Mesenteric fat pad (tissue), 1 donor: Measurements from ENCODE around the gene TMEM175. TPM values are rescaled to one million over a fixed set of nuclear protein-coding genes. Genes with fewer than 3 reads are reported as not detected.

Experiments used
- DNase-seq: peaks from one replicate; pipeline ENCODE4 v3.0.0-alpha.2; 2020; ENCODE audit warnings: low spot score
- long read RNA-seq: library from polyadenylated mRNA; unstranded; transcript quantifications from one replicate; pipeline ENCODE4 v2.0.0, GENCODE V29; 2020
- total RNA-seq: library from RNA; stranded (reverse); fragmentation: NEBNext Ultra II Directional; extraction: Animal tissue kit (Norgen Biotek cat#: 25700); gene quantifications from one replicate; pipeline ENCODE4 v1.2.1, GENCODE V29; 2021
- donor health status: DM: yes; HTN: yes; CAD: no.

The TMEM175 gene, protein sequence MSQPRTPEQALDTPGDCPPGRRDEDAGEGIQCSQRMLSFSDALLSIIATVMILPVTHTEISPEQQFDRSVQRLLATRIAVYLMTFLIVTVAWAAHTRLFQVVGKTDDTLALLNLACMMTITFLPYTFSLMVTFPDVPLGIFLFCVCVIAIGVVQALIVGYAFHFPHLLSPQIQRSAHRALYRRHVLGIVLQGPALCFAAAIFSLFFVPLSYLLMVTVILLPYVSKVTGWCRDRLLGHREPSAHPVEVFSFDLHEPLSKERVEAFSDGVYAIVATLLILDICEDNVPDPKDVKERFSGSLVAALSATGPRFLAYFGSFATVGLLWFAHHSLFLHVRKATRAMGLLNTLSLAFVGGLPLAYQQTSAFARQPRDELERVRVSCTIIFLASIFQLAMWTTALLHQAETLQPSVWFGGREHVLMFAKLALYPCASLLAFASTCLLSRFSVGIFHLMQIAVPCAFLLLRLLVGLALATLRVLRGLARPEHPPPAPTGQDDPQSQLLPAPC
- total RNA-seq, result 27.7 TPM
- long read RNA-seq, transcript TMEM175-220 (9 exons, 1,514 nt), result minor isoform, 6 of 165 reads
- long read RNA-seq, transcript TMEM175-212 (9 exons, 1,399 nt), result minor isoform, 28 of 165 reads
- long read RNA-seq, transcript TMEM175-202 (11 exons, 2,236 nt), result minor isoform, 7 of 165 reads
- long read RNA-seq, transcript TMEM175-201 (11 exons, 1,860 nt), result major isoform, 65 of 165 reads
- long read RNA-seq, partial matches to known transcripts, result 16 of 165 reads
- long read RNA-seq, other reads (novel, unspliced or antisense), result 42 of 165 reads

DNA sequence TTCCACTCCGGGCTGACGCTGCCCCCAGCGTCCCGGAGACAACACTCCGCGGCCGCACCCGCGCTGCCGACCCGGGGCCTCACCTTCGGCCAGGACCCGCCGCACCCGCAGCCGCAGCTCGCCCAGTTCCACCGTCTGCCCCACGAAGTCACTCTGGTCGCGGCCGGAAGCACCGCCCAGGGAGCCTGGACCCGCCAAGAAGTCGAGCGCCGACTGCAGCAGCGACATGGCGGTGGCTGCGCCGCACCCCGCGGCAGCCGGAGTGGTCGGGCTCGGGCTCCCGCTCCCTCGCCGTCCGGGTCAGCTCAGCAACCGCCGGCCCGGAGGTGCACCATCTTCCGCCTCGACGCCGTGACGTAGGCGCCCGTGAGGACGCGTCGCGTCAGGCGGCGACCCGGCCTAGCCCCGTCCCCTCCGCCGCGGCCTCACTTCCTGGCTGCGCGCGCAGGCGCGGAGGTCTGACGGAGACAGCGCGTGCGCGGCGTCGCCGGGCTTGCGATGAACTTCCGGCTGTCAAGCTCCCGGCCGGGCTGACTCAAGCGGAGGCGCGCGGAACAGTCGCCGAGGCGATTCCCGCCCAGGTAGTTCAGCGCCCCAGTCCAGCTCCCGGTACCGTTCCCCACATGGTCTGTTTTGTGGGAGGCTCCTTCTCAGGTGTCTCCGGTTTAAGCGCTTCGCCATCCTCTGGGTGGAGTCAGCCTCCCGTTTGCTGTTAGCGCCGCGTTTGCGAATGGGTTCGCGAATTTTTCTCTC is at the start of gene TMEM175, which contains the start of gene GAK:
Gene TMEM175 (plus strand): TSS at position 501 of the 753 bp plus-strand sequence. CDS start 15,280 bp downstream, outside the sequence.
Gene GAK (minus strand): TSS at position 357 of the 753 bp plus-strand sequence. CDS start 129 bp downstream, at position 228.
- peak; percentile 100 for DNase-seq

DNA sequence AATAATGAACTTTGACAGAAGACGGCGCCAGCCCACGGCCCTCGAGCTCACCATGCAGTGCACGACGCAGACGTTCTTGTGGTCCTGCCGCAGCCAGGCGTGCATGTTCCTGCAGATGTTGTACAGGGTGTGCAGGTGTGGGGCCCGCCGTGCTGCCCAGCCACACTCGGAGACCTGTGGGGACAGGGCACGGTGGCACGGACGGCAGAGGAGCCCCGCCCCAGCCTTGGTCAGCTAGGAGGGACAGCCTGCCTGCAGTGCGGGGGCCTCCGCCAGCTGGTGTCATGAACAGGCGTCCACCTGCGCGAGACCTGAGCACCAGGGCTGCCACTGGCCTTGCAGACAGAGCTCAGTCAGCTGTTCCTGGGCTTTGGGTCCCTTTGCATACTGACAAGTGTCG is 49.6 kb upstream of the TMEM175 start:
- DNase-seq, result no peak

DNA sequence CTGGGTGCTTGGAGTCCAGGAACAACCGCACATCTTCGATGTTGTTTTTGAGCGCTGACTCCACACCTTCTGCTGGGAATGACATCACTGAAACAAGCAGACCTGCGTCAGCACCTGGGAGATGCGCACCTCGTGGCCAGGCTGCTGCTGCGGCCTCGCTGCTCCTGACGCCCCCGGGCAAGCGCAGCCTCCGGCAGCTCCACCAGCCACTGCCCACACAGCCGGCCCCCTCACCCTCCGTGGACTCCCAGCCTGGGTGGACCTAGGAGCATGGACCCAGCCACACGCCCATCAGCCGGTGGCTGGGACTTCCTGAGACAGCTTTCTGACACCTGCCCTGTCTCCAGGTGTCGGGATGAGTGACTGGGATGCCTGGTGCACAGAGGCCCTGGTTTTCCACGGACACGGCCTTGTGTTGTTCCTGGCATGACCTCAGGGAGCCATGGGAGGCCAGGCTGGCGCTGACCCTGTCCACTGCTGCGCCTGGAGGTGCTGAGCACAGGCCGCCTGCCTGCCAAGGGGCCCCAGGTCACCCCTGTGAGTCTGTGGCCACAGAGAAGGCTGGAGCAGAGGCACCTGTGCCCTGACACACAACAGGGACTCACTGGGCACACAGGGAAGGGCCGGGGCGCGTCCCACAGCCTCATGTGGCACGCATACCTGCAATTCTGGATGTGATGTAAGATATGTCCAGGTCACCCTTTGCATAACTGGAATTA is 48.7 kb upstream of the TMEM175 start:
- no peak for DNase-seq

- no peak for DNase-seq
Measured at GRCh38 chr4:884259-884658, 48.0 kb upstream of the TMEM175 start.

DNA sequence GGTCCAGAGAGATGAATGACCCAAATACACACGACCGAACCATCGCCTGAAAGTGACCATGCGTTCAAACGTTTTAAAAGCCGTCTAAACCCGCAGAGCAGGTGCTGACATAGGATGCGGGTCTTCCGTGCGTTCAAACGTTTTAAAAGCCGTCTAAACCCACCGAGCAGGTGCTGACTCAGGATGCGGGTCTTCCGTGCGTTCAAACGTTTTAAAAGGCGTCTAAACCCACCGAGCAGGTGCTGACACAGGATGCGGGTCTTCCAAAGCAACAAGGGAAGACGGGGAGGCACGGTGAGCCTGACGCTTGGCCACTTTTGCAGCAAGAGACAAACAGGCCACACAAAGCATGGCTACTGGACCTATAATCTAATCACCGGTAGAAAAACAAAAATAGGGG is 47.4 kb upstream of the TMEM175 start:
- DNase-seq, result no peak

- no peak for DNase-seq
Measured at GRCh38 chr4:885353-885752, 46.9 kb upstream of the TMEM175 start.

- DNase-seq, result no peak
Measured at GRCh38 chr4:886244-886643, 46.0 kb upstream of the TMEM175 start.

- DNase-seq, result no peak
Measured at GRCh38 chr4:887034-887763, 45.1 kb upstream of the TMEM175 start.

GRCh38 chr4:888029-888428 is 44.2 kb upstream of the TMEM175 start:
- no peak for DNase-seq

DNA sequence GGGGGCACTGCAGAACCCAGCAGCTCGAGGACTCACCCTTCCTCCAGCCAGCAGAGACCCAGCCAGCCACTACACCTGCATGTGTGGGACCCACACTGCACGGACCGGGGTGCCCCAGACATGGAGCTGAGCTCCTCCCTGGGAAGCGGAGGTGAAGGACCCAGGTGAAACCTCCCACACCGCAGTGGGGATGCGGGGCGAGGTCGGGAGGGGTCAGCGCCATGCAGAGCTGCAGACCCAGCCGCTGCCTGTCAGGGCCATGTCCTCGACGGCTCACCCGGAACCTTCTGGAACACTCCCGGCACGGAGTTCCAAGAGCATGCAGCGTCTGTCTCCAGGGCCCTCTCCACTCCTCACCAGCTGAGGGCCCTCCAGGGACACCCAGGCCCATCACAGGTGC is 42.7 kb upstream of the TMEM175 start:
- no peak for DNase-seq

GRCh38 chr4:890036-890695 is 42.1 kb upstream of the TMEM175 start:
- DNase-seq, result no peak

- DNase-seq, result no peak
Measured at GRCh38 chr4:891747-892146, 40.5 kb upstream of the TMEM175 start.

GRCh38 chr4:892780-893179 is 39.5 kb upstream of the TMEM175 start:
- no peak for DNase-seq

- no peak for DNase-seq
Measured at GRCh38 chr4:893276-893994, 38.8 kb upstream of the TMEM175 start.

DNA sequence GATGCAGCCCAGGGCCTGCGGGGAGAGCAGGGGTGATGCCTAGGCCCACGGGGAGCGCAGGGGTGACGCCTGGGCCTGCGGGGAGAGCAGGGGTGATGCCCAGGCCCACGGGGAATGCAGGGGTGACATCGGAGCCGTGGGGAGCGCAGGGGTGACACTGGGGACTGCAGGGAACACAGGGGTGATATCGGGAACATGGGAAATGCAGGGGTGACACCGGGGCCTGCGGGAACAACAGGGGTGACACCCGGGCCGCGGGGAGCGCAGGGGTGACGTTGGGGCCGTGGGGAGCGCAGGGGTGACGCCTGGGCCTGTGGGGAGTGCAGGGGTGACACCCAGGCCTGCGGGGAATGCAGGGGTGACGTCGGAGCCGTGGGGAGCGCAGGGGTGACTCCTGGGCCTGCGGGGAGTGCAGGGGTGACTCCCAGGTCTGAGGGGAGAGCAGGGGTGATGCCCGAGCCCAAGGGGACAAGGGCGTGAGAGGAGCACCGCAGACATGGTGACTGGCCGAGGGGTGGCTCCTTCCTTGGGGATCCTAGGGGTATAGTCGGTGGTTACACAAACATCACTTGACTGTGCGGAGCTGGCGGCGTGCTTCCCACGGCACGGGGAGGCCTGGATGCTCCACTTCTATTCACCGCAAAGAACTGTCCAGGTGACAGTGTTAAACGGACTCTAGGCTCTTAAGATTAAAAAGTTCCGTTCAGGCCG is 38.1 kb upstream of the TMEM175 start:
- no peak for DNase-seq

DNA sequence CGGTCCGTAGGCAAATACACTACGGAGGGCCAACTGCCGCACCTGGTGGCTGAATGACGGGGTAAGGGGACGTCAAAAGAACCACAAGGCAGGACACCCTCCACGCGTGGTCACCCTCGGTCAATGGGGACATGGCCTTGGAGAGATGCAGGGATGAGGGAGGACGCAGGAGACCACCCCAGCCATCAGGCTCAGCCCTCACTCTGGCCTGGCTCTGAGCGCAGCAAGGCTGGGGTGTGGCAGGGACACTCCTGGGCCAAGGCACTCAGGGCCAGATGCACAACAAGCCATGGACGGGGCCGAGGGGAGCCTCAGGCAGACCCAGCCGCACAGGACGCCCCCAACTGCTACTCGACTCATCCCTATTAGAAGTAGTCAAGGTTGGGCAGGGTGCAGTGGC is 36.7 kb upstream of the TMEM175 start:
- no peak for DNase-seq

- no peak for DNase-seq
Measured at GRCh38 chr4:896216-896615, 36.0 kb upstream of the TMEM175 start.

DNA sequence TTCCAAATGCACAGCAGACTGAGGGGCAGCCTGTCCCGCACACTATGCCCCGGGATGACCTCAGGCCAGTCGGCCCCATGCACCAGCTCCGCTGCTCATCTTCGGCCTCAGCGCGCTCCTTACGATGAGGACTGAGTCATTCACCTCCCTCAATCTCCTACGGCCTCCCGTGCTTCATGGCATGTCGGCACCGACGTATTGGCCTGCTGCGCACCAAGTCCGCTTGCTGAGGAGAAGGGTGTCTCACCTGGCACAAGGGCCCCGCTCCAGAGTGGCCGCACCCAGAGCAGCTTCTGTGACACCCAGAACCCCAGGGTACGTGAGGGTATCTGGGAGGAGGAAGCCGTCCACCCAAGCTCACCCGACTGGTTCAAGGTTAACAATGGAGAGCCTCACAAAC is 35.6 kb upstream of the TMEM175 start:
- no peak for DNase-seq
